CD4-positive, alpha-beta T cell treated with Interleukin-15 for 4 hours (primary cell): ENCODE data around the gene PNPLA3.

Experiments used
- DNase-seq: peaks from one replicate; pipeline ENCODE4 v3.0.0-alpha.2; 2020; ENCODE audit warnings: low spot score

Gene PNPLA3

GRCh38 chr22:43968614-43969013 is 45.0 kb downstream of the PNPLA3 start:
- DNase-seq, result no peak

GRCh38 chr22:43969021-43969878 is 45.6 kb downstream of the PNPLA3 start:
- no peak for DNase-seq

- DNase-seq, result no peak
Observed at GRCh38 chr22:43969989-43970755, 46.6 kb downstream of the PNPLA3 start.

GRCh38 chr22:43971112-43971511 is 47.5 kb downstream of the PNPLA3 start:
- DNase-seq, result no peak

GRCh38 chr22:43972931-43973462 is 49.4 kb downstream of the PNPLA3 start:
- DNase-seq, result no peak

GRCh38 chr22:43974028-43974545 is 50.5 kb downstream of the PNPLA3 start:
- DNase-seq, result no peak

GRCh38 chr22:43975041-43975440 is 51.4 kb downstream of the PNPLA3 start:
- DNase-seq, result no peak

- DNase-seq, result no peak
Observed at GRCh38 chr22:43976861-43977795, 53.5 kb downstream of the PNPLA3 start.

GRCh38 chr22:43978558-43978957 is 55.0 kb downstream of the PNPLA3 start:
- no peak for DNase-seq

- DNase-seq, result no peak
Observed at GRCh38 chr22:43980579-43980978, 57.0 kb downstream of the PNPLA3 start.

GRCh38 chr22:43980996-43981395 is 57.4 kb downstream of the PNPLA3 start:
- no peak for DNase-seq

- DNase-seq, result no peak
Observed at GRCh38 chr22:43983808-43984207, 60.2 kb downstream of the PNPLA3 start.

- no peak for DNase-seq
Observed at GRCh38 chr22:43985532-43985931, 61.9 kb downstream of the PNPLA3 start.

GRCh38 chr22:43988116-43988820 is 64.7 kb downstream of the PNPLA3 start:
- DNase-seq, result no peak

GRCh38 chr22:43988960-43989359 is 65.4 kb downstream of the PNPLA3 start:
- no peak for DNase-seq

- DNase-seq, result no peak
Observed at GRCh38 chr22:43990044-43990443, 66.4 kb downstream of the PNPLA3 start.

GRCh38 chr22:43991316-43992020 is 67.9 kb downstream of the PNPLA3 start:
- no peak for DNase-seq

GRCh38 chr22:43992331-43992821 is 68.8 kb downstream of the PNPLA3 start:
- no peak for DNase-seq

- peak; percentile 65 for DNase-seq
Observed at GRCh38 chr22:43993072-43993760, 69.6 kb downstream of the PNPLA3 start.

GRCh38 chr22:43994006-43994405 is 70.4 kb downstream of the PNPLA3 start:
- no peak for DNase-seq
